Stimulated activated CD4-positive, alpha-beta T cell treated with anti-CD3 and anti-CD28 coated beads, Interleukin-4, amount 100 ng/mL, for 48 hours (primary cell): Measurements from ENCODE around the gene NWD2.

ENCODE experiments used
- DNase-seq, 2 donors: peaks; one replicate each; pipeline ENCODE4 v3.0.0-alpha.2; 2020; ENCODE audit warnings: low read depth in 2 of 2

Gene NWD2

DNA sequence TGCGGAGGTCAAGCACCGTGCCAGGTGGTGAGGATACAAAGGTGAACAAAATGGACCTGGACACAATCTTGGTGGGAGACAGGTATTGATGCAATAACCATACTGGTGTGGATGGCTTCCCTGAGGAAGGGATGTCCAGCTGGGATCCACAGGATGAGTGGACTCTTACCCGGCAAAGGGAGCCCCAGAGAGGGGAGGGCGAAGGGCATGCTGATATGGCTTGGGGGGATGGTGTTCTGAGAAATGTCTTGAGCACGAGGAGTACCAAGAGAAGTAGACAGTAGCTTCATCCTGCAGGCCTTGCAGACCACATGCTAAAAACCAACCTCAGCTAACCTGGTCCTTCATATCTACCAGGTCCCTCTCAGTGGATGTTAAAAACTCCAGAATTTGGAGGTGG, 220.8 kb downstream of the NWD2 start:
- no peak for DNase-seq

DNA sequence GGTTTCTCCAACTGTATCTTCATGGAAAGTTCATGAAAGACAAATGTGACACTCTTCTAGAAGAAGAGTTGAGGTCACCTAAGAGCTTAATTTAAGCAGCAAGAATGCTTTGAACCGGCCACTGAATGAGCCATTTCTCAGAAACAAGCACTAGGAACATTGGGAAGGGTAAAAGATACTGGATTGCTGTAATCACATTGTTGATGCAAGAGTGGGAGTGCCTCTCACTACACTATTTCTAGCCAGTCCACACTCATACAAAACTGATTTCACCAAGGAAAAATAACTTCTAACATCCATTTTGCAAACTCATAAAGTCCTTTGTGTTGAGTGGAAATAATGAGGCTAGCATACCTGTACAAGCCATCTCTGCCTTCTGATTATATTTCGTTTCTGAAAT, 221.3 kb downstream of the NWD2 start:
- no peak for DNase-seq

DNA sequence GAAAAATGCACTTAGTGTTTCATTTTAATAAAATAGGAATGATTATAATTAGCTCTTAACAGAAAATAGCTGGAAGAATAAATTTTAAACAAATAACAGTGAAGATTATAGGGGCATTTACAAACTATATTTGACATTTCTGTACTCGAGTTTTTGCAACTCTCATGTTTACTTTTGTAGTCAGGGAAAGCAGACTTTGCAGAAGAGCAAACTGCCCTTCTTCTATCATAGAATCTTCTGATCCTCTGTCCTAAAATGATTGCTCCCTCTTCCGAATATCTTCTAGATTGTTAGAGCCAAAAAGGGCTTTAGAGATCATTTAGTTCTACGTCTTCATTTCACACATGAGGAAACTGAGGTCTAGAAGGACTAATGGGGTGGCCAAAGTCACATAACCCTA, 222.7 kb downstream of the NWD2 start:
- no peak for DNase-seq

DNA sequence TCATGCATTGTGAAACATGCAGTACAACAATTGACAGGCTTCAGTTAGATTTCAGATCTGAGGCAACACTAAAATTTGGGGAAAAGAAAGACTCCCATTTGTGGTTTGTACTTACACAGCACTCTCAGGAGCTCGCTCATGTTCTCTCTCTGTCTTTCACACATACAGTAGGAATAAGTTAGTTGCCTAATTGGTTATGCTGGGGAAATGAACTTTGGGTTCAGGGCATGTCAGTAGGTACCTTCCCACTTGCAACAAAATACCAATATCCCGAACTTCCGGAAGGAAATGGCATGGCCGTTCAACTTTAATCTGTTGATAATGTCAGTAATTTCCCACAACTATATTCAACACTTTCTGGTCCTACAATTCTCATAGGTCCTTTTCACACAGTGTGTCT, 223.3 kb downstream of the NWD2 start:
- no peak for DNase-seq

DNA sequence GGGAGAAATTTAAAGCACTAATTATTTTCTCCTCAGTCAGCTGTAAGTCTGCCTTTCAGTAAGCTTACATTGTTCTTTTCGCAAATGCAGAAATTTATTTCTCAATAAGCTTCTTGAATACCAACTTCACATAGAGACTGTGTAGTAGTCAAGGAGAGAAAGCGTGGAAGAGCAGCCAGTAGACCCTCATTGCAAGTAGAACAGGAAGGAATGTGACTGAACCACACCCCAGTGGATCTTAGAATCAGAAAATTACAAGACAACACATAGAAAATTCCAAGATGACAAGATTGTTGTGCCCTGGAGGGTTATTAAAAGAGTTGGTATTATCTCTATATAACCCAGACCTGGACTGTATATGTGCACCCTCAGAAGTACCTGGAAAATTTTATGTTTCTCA, 224.7 kb downstream of the NWD2 start:
- DNase-seq = no peak

DNA sequence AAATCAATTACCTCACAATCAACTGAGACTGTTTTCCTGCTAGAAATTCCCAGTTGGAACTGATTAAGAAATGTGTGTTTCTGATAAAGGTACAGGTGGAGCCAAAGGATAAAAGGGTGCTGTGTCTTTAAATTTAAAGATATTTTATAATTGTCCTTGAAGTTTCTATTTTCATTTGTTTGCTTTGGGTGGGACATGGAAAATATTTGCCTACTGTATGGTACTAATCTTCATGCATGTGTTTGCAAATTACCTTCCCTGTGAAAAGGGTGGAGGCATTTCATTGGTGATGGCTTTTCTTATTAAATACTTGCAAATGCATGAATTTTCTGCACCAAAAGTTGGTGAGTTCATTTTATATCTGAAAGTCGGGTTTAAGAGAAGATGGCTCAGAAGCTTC, 225.7 kb downstream of the NWD2 start:
- no peak for DNase-seq

DNA sequence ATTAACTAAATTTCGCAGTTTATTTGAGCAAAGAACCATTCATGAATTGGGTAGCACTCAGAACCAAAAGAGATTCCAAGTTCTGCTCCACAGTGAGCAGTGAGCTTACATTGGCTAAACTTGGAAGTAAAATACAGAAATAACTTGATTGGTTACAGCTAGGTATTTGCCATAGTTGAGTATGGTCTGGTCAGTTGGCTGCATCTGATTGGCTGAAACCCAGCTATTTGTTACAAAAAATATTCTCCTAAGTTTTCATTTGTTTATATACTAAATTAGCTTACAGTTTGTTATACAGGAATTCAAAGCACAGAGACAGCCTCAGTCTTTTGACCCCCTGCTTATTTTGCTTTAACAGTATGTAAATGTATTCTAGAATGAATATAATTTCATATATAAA, 226.6 kb downstream of the NWD2 start:
- DNase-seq = no peak

DNA sequence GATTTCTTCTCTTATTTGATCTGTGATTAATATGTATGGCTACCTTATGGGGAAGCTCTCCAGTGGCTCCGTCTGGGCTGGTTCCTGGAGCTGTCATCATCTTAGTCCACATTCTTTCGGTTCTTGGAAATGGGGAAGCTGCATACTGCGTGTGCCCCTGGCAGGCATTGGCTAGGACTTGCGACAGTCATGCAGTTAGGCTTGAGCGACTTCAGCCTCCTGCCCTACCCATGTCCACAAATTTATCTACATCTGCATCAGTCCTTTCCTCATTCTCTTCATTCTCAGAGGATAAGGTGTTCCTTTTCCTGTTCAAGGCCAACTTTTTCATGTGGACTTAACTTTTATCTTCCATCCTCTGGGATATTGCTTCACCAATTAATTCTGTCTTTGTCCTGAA, 227.4 kb downstream of the NWD2 start:
- DNase-seq = no peak

DNA sequence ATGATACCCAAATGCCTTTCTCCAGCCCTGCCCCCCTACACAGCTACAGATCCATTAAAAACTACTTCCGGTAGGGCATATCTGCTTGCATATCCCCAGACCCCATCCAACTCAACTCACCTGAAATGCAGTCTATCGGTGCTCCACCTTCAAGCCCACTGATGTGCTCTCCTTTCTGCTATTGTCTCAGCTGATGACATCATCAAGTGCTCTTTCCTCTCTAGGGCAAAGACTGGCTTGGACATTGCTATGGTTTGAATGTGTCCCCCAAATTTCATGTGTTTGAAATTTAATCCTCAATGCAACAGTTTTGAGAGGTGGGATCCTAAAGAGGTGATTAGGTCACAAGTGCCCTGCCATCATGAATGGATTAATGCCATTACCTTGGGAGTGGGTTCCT, 229.3 kb downstream of the NWD2 start:
- DNase-seq = no peak

DNA sequence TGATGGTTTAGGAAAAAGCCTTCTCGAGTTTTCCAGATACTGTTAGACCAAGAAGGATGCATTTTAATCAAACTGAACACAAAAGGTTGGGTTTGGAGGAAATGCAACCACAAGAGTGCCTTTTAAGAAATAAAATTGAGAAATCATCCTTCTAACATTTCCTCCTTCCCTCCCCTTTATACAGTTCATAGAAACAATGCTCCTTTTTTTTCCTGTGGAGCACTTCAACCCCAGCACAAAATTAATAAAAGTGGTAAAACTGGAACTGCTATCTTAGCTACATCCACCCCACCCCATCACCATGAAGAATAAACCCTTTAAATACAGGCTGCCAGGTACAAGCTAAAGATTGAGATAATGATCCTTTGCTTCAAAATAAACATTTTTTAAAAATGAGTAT, 230.5 kb downstream of the NWD2 start:
- DNase-seq = no peak

DNA sequence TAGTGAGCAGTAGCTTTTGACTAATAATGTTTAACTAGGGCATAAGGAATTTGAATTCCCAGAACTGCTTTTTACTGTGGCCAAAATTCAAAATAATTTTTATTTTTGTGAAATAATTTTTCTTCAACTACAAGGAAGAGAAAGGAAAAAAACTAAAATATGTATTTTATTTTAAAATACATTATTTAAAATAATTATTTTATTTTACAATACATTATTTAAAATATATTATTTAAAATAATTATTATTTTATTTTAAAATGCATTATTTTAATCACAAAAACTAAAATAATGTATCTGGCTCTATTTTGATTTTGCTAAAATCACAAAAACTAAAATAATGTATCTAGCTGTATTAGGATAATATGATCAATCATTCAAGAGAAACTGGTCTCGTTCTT, 231.2 kb downstream of the NWD2 start:
- no peak for DNase-seq

DNA sequence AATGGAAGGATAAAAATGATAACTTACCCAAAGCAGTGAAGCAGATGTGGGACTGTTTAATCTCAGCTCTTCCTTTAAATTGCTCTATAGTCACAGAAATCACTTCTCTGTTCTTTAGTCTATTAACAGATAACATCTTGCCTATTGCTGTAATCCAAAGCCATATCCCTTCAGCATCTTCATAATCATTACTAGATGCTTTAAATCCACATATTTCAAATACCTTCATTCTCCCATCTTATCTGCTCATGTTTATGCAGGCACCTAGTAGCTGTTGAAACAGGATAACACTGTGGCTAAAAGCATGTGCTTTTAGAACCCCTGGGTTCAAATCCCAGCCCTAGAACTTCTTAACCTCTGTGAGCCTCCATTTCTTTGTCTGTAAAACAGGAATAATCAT, 231.7 kb downstream of the NWD2 start:
- DNase-seq = no peak

DNA sequence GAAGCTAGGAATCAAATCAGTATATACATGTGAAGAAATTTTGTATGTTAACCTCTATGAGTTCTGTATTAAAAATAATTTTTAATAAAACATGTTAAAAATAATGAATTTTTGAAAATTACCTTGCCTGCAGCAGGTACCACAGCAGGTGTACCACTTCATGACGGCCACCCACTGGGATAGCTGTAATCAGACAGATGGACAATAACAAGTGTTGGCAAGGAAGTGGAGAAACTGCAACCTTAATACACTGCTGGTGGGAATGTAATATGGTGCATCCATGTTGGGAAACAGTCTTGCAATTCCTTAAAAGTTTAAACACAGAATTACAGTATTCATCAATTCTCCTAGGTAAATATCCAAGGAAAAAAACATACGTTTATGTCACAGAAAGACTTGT, 232.1 kb downstream of the NWD2 start:
- DNase-seq = no peak

DNA sequence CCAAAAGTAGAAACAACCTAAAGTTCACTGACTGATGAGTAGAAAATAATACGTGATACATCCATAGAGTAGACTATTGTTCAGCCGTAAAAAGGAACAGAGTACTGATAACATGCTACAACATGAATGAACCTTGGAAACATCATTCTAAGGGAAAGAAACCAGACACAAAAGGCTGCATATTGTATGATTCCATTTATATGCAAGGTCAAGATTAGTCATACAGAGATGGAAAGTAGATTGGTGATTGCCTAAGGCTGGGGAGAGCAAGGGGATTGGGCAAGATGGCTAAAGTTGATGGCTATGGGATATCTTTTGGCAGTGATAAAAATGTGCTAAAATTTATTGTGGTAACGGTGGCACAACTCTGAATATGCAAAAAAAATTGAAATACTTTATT, 232.6 kb downstream of the NWD2 start:
- DNase-seq = no peak

DNA sequence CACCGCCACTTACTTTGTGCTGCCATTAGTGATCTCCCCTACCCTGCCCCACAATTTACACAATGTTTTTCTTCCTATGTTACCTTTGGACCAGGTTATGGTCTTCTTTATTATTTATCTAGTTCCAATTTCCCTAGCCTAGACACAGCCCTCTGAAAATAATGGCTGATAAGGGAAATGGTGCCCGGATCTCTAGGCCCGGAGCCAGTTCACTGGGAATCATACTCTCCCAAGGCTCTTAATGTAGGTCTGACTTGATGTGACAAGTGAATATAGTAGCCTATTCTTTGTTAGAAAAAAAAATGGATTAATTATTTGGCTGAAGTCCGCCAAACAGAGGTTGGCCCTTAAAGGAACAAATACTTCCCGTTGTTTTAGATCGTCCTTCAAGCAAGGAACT, 233.6 kb downstream of the NWD2 start:
- DNase-seq = no peak

DNA sequence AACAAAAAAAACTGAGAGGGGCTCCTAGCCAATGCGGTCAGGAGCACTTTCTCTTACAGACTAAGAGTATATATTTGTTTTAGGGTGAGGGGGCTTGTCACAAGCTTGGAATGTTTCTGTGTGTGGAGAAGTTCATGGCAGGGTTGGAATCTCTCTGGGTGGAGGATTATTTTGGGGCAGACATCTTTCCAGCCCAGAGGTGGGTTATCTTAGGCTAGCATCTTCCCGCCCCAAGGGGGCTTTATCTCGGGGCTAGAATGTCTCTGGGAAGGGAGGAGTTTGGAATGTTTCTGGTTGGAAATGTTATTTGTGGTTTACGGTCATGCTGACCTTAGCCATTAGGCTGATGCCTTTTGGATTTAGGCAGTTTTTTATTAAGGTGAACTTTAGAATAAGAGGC, 236.0 kb downstream of the NWD2 start:
- no peak for DNase-seq

DNA sequence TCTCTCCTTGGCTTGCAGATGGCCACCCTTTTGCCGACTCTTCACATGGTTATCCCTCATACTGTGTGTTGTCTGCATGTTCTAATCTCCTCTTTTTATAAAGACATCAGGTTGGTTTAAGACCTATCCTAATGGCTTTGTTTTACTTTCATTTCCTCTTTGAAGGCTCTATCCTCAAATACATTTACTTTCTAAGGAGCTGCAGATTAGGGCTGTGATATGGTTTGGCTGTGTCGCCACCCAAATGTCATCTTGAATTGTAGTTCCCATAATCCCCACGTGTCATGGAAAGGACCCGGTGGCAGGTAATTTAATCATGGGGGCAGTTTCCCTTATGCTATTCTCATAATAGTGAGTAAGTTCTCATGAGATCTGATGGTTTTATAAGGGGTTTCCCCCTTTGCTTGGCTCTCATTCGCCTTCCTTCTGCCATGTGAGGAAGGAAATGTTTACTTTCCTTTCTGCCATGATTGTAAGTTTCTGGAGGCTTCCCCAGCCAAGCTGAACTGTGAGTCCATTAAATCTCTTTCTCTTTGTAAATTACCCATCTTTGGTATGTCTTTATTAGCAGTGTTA, 237.1 kb downstream of the NWD2 start:
- DNase-seq = no peak

DNA sequence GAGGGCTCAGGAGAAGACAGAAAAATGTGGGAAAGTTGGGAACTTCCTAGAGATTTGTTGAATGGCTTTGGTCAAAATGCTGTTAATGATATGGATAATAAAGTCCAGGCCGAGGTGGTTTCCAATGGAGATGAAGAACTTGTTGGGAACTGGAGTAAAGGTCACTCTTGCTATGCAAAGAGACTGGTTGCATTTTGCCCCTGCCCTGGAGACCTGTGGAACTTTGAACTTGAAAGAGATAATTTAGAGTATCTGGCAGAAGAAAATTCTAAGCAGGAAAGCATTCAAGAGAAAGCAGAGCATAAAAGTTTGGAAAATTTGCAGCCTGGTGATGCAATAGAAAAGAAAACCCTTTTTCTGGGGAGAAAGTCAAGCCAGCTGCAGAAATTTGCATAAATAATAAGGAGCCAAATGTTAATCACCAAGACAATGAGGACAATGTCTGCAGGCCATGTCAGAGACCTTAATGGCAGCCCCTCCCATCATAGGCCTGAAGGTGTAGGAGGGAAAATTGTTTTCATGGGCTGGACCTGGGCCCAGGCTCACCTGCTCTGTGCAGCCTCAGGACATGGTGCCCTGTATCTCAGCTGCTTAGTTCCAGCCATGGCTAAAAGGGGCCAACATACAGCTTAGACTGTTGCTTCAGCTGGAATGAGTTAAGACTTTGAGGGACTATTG, 237.8 kb downstream of the NWD2 start:
- DNase-seq = no peak

DNA sequence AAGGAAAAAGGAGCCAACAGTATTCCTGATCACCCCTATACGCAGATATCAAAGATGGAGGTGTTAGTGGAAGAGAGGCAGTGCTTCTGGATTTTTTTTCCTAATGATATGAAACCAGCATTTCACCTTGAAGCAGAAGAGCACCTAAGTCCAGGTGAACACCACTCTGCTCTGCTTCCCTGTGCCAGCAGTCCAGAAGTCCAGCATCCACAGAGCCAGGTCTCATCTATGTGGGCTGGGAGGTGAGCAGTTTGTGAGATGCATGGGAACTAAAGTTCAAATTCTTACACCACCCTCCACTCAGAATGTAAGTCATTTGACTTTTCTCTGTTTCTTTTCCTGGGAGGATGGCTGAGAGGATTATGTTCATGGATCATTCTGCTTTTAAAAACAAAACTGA, 239.1 kb downstream of the NWD2 start:
- DNase-seq = no peak

DNA sequence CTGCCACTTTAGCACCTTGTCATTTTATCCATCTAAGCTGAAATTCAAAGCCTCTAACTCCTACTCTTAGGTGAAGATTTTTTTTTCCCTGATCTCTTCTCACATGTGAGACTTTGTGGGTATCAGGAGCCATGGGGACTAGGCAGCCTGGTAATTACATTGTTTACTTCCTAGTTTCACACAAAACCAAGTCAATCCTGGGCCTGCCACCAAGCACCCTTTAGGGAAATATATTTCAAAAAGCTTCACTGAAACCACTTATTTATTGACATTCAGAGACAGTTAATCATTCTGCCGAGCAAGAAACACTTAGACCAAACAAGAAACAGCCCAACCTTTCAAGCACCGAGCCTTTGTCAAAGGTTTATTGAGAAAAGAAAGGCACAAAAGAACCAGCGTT, 241.6 kb downstream of the NWD2 start:
- no peak for DNase-seq

DNA sequence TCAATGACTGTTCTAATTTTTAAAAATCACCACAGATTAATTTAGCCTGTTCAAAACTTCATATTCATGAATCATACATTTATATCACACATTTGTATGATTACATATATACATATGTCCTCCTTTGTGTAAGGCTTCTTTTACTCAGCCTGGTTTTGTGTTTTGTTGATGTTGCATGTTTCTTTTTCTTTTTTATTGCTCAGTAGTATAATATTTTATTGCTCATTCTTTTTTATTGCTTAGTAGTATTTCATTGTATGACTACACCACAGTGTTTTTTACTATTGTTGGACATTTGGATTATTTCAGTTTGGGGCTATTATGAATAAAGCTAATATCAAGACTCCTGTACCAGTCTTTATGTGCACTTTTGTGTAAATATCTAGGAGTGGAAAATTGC, 243.1 kb downstream of the NWD2 start:
- DNase-seq = no peak

DNA sequence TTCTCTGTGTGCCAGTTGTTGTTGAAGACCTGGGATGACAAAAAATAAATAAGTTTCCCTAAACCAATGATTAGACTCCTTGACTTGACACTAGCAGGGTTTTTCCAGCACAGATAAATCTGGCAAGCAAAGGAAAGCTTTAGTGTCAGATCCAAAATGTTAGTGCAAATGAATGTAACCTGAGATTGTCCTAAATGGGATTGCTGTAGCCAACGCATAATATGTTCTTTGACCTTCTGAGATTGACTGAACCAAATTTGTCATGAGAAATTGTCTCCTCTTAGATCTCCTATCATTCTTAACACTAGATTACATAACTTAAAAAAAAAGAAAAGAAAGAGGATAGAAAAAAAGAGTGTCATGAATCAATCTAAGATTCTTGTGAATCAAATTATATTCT, 245.2 kb downstream of the NWD2 start:
- no peak for DNase-seq

DNA sequence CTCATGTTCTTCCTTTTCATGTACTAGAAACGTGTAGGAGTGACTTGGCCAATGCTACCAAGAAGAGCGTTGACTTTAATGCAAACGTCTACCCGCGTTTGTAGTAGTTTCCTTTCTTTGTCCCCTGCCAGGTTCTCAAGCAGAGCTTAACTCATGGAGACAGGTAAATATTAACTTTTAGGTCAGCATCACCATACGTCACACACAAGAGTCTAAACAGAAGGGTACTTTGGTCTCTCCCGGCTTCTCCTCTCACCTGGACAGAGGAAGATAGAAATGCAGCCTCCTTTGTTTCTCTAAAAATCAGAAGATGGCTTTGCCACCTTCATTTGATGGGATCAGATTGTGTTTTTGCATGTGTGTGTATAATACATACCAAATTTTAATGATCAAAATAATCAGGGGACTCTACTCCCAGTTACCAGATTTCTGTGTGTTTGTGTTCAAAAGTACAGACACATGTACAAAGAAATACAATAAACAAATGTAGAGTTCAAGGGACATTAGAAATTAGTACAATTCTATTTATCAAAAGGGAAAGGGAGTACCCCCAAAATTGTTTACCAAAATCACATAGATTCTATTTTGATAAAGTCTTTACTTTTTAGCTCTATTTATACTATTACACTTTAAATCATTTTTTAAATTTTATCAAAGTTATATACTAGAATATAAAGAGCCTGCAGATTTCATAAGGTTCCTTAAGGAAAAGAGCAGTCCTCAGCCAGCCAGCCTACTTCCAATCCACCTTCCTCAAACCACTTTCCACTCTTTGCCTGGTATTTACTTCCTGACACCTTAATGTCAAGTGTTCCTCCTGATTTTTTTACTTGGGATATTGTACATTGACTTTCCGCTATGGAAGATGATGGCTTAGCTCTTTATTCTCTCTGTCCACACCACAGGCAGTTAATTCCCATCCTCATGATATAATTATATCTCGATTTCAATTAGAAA, 246.1 kb downstream of the NWD2 start:
- no peak for DNase-seq
